Activated naive CD4-positive, alpha-beta T cell treated with anti-CD3 and anti-CD28 coated beads, Interleukin-2, amount 50 U/mL, for 72 hours (primary cell): ENCODE data around the gene APOBEC3A. TPM values are rescaled to one million over a fixed set of nuclear protein-coding genes. Genes with fewer than 3 reads are reported as not detected.
A peak's percentile ranks its signal among the peaks of the same experiment; 100 is the strongest.
"Not testable (repeated sequence)": the region's sequence is repeated elsewhere in the genome, so short reads cannot be mapped to it uniquely, and the experiment has no call there.

ENCODE experiments used
- ATAC-seq, 2 donors: fragments of 150-1000 bp; cut with Tn5 transposase; 2 replicates each; pipeline ENCODE4 v1.10.0; 2021; ENCODE audit warnings: mild to moderate bottlenecking in 2 of 2, moderate library complexity in 2 of 2
- DNase-seq, 2 donors: peaks; one replicate each; pipeline ENCODE4 v3.0.0; 2021 to 2022; ENCODE audit warnings: low spot score in 2 of 2
- H3K27ac Mint-ChIP-seq, 2 donors: one replicate each; pipeline ENCODE4 v1.8.0; 2022; ENCODE audit warnings: mild to moderate bottlenecking in 2 of 2, mixed read lengths in 2 of 2
- H3K36me3 Mint-ChIP-seq, 2 donors: one replicate each; pipeline ENCODE4 v1.8.0; 2022; ENCODE audit warnings: mixed read lengths in 2 of 2
- H3K9me3 Mint-ChIP-seq, 2 donors: one replicate each; pipeline ENCODE4 v1.8.0; 2022; ENCODE audit warnings: mixed read lengths in 2 of 2
- total RNA-seq, 2 donors: library from RNA; stranded (reverse); gene quantifications; one replicate each; pipeline ENCODE4 v1.2.3, GENCODE V29; 2022

The APOBEC3A gene
- total RNA-seq, 2 donors from 2014 or later, result not detected

DNA sequence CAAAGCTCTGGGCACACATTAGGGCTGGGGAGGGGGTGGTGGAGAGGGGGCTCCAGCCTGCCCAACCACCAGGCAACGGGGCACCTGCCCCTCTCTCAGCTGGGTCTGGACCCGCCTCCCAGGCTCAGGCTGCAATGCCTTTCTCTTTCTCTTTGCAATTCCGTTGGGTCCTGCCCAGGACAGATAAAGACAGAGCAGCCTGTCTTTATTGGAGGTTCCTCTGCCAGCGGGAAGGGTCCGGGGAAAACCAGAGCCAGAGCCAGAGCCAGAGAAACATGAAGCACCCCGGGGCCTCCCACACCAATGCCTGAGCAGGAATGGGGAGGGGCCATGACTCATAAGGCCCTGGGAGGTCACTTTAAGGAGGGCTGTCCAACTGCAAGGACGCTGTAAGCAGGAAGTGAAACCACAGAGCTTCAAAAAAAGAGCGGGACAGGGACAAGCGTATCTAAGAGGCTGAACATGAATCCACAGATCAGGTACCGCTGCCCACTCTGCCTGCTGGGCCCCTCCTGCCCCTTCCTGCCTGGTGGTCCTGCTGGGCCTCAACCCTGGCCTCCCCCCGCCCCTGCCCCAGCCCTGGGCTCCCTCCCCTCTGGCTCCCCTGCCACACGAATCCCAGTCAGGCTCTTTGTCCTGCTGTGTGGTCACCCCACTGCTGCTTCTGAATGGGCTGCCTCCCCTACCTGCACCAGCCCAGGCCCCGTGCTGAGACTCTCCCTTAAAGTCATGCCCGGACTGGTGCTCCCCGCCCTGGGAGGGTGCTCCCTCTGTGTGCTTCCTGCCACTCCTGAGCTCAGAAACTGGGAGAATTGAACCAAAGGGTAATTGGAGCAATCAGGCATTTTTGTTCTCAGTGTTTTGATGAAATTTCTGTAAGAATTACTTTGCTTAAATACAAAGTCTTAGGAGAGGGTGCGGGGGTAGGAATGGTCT is 24.9 kb downstream of the APOBEC3A start, which contains the start of gene APOBEC3B:
TSS of gene APOBEC3B (plus strand) at position 356 of the 936 bp plus-strand sequence. CDS start at position 463, 107 bp downstream.
- DNase-seq, result peak; percentile 64 to 85
- ATAC-seq, result peak; percentile 45 to 63
- Mint-ChIP-seq H3K27ac (peak within 1 kb of the TSS; percentile 74 to 75), H3K9me3 (peaks cover 0 to 6% of the 10 kb centered on the region in 2 donors), H3K36me3 (peaks cover 0 to 24% of the 10 kb centered on the region in 2 donors)

DNA sequence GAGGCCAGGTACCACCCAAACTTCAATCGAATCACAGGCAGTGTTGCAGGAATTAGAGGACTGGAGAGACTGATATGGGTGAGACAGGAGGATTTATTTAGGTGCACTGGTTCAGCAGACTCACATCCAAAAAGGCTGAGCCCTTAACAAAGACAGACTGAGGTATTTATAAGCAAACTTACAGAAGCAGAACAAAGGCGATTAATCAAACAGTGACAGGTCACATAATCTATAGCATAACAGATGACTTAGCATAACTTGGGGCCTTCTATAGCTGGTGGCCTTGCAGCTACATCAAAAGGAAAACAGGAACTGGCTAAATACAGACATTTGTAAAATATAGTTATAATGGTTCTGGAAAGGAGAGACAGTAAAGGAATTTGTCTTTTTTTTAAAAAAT is 26.8 kb downstream of the APOBEC3A start:
- H3K9me3 Mint-ChIP-seq, result peaks cover 0 to 5% of the 10 kb centered on the region in 2 donors
- no peak for DNase-seq
- H3K36me3 Mint-ChIP-seq, result peaks cover 0 to 24% of the 10 kb centered on the region in 2 donors
- no peak overlapping the region for H3K27ac Mint-ChIP-seq
- ATAC-seq, result no peak

DNA sequence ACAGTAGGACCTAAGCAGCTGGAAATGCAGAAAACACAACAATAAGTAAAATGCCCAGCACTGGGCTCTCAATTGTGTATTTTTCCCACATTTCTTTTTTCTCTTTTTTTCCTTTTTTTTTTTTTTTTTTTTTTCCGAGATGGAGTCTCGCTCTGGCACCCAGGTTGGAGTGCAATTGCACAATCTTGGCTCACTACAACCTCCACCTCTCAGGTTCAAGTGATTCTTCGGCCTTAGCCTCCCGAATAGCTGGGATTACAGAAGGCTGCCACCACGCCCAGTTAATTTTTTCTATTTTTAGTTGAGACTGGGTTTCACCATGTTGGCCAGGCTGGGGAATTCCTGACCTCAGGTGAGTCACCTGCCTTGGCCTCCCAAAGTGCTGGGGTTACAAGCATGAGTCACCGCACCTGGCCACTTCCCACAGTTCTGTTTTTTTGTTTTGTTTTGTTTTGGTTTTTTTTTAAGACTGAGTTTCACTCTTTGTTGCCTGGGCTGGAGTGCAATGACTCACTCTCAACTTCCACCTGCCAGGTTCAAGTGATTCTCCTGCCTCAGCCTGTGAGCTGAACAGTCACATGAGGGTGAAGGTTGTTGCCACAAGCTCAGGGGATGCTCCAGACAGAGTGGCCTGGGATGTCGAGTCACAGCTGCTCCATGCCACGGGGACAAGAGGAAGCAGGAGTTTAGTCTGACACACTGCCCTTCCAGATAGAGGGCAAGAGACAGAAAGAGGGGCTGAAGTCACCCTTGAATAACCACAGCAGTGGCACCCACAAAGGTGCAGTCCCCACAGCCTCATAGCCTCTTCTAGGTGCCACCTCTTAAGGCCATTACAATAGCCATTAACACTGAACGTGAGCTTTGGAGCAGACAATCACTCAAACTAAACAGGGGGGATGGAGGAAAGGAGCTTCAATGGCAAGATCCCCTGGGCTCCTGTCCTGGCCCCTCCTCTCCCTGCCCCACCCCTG is 27.7 kb downstream of the APOBEC3A start:
- H3K36me3 Mint-ChIP-seq, result peaks cover 0 to 24% of the 10 kb centered on the region in 2 donors
- ATAC-seq, result peak; percentile 90 to 94
- H3K27ac Mint-ChIP-seq, result peak overlapping the region; percentile 50 to 93

DNA sequence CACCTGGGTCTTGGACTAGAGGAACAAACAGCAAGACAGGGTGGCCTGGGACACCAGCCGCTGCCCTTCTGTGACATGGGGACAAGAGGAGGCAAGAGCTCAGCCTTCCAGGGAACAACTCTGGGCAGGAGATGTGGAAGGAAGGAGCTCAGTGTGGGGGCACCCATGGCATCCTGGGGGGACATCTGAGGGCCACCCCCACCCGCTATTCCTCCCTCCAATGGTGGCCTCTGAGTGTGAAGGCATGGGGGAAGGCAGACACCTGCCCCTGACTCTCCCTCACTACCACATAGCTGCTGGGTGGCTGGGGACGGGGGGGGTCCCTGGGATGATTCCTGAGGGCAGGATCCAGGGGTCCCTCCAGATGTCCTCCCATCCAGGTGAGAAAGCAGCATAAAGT is 29.2 kb downstream of the APOBEC3A start:
- DNase-seq (no peak), ATAC-seq (no peak)
- Mint-ChIP-seq H3K27ac (peak overlapping the region; percentile 50 to 65), H3K9me3 (peaks cover 0 to 5% of the 10 kb centered on the region in 2 donors), H3K36me3 (peaks cover 0 to 24% of the 10 kb centered on the region in 2 donors)

More for the DNA sequence above, 27.7 kb downstream of the APOBEC3A start:
- not testable (repeated sequence) for H3K9me3 Mint-ChIP-seq
- DNase-seq, result peak; percentile 81 to 92

DNA sequence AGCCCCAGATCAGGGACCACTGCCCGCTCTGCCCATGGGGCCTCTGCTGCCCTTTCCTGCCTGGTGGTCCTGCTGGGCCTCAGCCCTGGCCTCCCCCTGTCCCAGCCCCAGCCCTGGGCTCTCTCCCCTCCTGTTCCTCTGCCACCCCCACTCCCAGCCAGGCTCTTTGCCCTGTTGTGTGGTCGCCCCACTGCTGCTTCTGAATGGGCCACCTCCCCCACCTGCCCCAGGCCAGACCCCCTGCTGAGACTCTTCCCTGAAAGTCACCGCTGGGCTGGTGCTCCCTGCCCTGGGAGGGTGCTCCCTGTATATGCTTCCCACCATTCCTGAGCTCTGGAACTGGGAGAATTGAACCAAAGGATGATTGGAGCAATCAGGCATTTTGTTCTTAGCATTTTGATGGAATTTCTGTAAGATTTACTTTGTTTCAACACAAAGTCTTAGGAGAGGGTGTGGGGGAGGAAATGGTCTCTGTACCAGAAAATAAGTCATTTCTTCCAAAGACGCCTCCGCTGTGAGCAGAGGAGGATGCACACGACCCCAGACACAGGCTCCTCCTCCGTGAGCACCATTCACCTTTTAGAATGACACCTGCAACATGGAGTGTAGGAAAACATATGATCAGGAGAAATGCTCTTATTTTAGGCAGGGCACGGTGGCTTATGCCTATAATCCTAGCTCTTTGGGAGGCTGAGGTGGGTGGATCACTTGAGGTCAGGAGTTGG is 29.9 kb downstream of the APOBEC3A start:
- ATAC-seq (no peak), DNase-seq (no peak)
- peaks cover 0 to 22% of the 10 kb centered on the region in 2 donors for H3K36me3 Mint-ChIP-seq
- peak overlapping the region; percentile 48 to 79 for H3K27ac Mint-ChIP-seq
- H3K9me3 Mint-ChIP-seq, result peaks cover 0 to 5% of the 10 kb centered on the region in 2 donors

DNA sequence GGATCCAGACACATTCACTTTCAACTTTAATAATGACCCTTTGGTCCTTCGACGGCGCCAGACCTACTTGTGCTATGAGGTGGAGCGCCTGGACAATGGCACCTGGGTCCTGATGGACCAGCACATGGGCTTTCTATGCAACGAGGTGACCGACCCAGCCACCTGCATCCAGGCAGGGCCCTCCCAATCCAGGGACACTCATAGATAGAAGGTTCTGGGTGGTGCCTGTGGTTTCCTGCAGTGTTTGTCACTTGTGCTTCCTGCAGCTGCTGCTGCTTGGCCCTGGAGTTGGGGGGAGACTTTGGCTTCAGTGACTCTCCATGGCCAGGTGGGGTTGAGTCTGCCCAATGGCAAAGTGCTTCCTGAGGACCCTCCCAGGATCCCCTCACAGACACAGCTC is 32.1 kb downstream of the APOBEC3A start:
- H3K9me3 Mint-ChIP-seq, result no peaks in the 10 kb centered on the region
- no peak for ATAC-seq
- peaks cover 0 to under 1% of the 10 kb centered on the region in 2 donors for H3K36me3 Mint-ChIP-seq
- no peak for DNase-seq
- H3K27ac Mint-ChIP-seq, result peak overlapping the region in 1 of 2 donors; percentile 9

DNA sequence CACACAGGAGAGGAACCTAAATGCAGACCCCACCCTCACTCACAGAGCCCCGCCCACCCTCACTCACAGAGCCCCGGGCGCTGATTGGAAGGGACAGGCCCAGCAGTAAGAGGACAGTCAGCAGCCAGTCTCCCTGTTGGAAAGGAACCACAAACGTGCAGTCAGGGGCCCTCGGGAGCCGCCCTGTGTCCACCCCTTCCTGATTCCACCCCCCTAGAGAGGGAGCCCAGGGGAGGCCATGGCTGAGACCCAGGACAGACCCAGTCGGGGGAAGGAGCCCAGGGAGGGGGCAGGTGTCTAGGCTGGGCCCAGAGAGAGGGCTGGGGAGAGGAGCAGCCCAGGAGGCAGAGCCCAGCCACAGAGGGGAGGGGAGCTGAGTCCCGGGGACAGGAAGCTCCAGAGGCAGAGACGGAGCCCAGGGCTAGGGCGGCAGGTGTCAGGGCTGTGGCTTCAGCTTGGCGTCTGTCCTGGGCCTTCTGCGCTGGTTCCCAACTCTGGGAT is 35.5 kb downstream of the APOBEC3A start:
- not testable (repeated sequence) for H3K9me3 Mint-ChIP-seq, H3K36me3 Mint-ChIP-seq, DNase-seq, H3K27ac Mint-ChIP-seq
- peak in 1 of 2 donors; percentile 58 for ATAC-seq

DNA sequence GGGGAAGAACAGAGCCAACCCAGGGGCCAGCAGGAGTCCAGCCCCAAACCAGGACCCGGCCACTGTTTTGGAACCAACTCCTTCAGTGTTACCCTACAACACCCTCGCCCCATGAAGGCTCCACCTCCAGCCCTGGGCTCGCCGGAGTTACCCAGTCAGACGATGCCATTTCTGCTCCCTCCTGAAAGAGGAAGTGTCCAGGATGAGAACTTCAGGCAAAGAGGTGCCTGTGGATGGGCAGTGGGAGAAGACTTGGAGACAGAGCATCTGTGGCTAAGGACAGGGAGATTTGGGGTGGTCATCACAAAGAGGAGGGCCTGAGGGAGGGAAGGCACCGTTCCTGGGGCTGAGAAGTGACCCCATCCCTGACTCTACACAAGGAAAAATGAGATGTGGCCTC is 38.7 kb downstream of the APOBEC3A start:
- Mint-ChIP-seq H3K9me3 (no peaks in the 10 kb centered on the region), H3K27ac (no peak overlapping the region), H3K36me3 (no peaks in the 10 kb centered on the region)
- ATAC-seq, result no peak
- no peak for DNase-seq

DNA sequence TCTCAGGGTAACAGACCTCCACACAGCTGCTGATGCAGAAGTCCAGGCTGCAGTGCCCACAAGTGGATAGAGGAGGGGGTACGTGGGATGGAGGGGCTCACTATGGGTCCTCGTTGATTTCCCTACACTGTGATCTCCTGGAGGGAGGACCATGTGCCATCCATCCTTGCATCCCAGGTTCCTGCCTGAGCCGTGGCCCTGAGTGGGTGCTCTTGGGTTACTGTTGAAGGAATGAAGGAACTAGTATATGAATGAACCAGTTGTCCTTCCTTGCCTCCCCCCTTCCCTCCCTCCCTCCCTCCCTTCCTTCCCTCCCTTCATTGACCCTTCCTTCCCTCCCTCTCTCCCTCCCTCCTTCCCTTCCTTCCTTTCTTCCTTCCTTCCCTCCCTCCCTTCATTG is 40.1 kb downstream of the APOBEC3A start:
- DNase-seq (no peak), ATAC-seq (no peak)
- Mint-ChIP-seq H3K36me3 (no peaks in the 10 kb centered on the region), H3K27ac (no peak overlapping the region), H3K9me3 (no peaks in the 10 kb centered on the region)

DNA sequence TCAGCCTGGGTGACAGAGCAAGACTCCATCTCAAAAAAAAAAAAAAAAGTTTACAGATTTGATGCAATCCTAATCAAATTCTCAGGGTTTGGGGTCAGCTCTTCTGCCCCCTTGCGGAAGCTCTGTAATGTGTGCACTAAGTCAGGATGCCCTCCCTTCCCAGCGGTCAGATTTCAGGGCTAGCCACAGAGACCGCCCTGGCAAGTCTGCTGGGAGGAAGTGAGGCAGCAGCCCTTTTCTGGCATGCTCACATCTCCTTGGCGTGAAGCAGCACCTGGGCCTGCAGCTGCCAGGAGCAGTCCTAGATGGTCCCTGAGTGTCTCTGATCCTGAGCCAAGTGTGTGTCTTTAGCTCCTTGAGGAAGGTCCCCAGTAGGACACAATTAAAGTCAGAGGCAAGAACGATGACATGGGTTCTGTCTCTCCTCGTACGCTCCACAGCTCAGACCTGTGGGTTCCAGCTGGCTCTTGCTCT is 45.8 kb downstream of the APOBEC3A start:
- Mint-ChIP-seq H3K36me3 (no peaks in the 10 kb centered on the region), H3K9me3 (no peaks in the 10 kb centered on the region), H3K27ac (peak overlapping the region in 1 of 2 donors; percentile 50)
- ATAC-seq (peak; percentile 94 to 99), DNase-seq (peak; percentile 73 to 75)

DNA sequence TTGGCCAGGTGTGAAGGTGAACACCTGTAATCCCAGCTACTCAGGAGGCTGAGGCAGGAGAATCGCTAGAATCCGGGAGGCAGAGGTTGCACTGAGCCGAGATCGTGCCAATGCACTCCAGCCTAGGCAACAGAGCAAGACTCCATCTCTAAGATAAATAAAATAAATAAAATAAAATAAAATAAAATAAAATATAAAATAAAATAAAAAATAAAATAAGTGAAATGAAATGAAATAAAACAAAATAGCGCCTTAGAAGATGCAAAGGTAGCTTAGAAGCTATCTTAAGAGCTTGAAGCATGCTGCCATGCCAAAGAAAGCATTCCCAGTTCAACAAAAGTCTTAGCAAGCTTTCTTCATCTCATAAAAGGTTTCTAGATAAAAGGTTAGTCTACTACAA is 49.8 kb downstream of the APOBEC3A start:
- DNase-seq (no peak), ATAC-seq (no peak)
- Mint-ChIP-seq H3K36me3 (no peaks in the 10 kb centered on the region), H3K9me3 (no peaks in the 10 kb centered on the region), H3K27ac (no peak overlapping the region)

DNA sequence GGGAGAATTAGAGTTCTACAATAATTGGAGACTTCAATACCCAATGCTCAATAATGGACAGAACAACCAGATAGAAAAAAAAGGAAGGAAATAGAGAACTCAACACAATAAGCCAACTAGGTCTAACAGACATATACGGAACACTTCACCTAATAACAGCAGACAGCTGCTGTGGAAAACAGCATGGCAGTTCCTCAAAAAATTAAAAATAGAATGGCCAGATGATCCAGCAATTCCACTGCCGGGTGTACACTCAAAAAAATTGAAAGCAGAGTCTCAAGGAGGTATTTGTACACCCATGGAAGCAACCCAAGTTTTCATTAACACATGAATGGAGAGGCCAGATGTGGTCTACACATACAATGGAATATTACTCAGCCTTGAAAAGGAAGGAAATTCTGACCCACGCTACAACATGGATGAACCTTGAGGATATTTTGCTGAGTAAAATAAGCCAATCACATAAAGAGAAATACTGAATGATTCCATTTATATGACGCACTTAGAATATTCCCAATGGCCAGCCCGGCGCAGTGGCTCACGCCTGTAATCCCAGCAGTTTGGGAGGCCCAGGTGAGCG is 51.0 kb downstream of the APOBEC3A start:
- H3K9me3 Mint-ChIP-seq, ATAC-seq, H3K36me3 Mint-ChIP-seq, DNase-seq, H3K27ac Mint-ChIP-seq: not testable (repeated sequence)

DNA sequence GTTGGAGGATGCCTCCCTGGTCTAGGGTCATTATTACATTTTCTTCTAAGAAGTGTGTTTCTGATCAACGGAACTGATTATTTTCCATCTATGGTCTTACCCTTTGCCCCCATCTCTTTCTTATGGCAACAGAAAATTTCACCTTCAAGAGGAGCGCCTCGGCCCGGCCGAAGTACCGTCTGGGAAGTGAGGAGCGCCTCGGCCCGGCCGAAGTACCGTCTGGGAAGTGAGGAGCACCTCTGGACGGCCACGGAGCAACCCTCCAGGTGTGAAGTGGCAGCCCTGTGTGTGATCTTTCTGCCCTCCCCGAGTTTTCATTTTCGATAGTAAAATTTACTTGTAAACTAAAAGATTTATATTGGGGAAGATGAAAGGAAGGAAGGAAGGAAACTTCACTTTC is 53.5 kb downstream of the APOBEC3A start:
- no peak overlapping the region for H3K27ac Mint-ChIP-seq
- no peak for ATAC-seq
- no peak for DNase-seq

More for the DNA sequence above, 53.5 kb downstream of the APOBEC3A start:
- Mint-ChIP-seq H3K36me3 (peaks cover 6 to 9% of the 10 kb centered on the region in 2 donors), H3K9me3 (no peaks in the 10 kb centered on the region)
